Measurements from ENCODE around the gene SH3RF3.

SH3RF3 gene

DNA sequence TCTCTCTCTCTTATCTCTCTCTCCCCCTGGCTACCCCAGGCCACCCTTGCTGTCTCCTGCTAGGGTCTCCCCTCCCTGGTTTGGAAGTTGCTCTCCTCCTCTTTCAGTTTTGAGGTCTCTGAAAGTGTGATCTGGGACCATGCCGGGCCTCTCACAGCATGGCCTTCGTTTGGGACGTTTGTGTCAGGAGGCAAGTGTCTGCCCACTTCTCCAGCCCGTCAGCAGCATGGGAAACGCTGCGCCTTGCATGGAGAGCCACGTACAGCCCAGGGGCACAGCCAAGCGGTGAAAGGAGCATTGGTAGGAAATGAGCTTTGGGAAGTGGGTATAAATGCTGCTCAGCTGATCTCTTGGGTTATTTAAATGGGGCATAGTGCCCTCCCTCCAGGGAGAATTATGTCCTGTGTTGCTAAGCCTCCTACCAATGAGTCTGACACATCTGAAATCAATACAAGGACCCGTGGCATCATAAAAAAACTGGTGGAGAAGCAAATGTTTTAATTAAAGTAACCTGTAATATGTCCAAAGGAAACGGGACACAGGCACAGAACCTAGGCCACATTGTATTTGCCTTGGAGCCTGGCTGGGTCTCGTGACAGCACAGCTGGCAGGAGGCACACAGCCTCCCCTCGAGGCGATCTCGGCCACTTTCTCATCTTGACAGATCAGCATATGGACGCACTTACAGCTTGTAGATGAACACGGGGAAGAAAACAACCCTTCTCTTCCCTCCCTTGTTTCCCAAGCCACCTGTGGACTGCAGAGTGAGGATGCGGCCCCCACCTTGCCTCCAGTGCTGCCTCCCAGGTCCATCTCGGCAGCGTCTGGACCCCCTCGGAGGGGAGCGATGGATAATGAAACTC is 72.7 kb downstream of the SH3RF3 start:
- TF ChIP-seq, protein P1, sequence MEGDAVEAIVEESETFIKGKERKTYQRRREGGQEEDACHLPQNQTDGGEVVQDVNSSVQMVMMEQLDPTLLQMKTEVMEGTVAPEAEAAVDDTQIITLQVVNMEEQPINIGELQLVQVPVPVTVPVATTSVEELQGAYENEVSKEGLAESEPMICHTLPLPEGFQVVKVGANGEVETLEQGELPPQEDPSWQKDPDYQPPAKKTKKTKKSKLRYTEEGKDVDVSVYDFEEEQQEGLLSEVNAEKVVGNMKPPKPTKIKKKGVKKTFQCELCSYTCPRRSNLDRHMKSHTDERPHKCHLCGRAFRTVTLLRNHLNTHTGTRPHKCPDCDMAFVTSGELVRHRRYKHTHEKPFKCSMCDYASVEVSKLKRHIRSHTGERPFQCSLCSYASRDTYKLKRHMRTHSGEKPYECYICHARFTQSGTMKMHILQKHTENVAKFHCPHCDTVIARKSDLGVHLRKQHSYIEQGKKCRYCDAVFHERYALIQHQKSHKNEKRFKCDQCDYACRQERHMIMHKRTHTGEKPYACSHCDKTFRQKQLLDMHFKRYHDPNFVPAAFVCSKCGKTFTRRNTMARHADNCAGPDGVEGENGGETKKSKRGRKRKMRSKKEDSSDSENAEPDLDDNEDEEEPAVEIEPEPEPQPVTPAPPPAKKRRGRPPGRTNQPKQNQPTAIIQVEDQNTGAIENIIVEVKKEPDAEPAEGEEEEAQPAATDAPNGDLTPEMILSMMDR (IDR thresholded peaks at IDR 0.05; ENCODE audit: borderline replicate concordance, insufficient read depth, low read depth, low read length): no peak
- no peak overlapping the region for H3K4me3 ChIP-seq (ENCODE audit: low read depth, low read length)

DNA sequence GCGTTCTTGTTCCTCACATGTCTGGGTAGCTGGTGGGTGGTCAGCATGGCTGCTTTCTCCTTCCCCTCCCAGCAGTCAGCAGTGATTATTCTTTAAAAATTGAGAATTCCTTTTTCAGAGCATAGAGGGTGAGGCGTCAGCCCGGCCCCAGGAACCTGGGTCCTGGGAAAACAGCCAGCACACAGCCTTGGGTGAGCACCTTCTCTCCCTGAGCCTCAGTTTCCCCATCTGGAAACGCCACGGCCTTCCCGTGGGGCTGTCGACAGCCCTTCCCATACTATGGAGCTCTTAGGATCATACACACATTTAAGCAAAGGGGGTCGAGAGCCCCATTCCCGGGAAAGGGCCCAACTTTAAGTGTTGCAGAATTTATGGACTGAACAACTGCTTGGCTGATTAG is 73.5 kb downstream of the SH3RF3 start:
- H3K4me3 ChIP-seq (ENCODE audit: low read depth, low read length): no peak overlapping the region
- TF ChIP-seq, protein P1 (IDR thresholded peaks at IDR 0.05; ENCODE audit: borderline replicate concordance, insufficient read depth, low read depth, low read length): no peak

DNA sequence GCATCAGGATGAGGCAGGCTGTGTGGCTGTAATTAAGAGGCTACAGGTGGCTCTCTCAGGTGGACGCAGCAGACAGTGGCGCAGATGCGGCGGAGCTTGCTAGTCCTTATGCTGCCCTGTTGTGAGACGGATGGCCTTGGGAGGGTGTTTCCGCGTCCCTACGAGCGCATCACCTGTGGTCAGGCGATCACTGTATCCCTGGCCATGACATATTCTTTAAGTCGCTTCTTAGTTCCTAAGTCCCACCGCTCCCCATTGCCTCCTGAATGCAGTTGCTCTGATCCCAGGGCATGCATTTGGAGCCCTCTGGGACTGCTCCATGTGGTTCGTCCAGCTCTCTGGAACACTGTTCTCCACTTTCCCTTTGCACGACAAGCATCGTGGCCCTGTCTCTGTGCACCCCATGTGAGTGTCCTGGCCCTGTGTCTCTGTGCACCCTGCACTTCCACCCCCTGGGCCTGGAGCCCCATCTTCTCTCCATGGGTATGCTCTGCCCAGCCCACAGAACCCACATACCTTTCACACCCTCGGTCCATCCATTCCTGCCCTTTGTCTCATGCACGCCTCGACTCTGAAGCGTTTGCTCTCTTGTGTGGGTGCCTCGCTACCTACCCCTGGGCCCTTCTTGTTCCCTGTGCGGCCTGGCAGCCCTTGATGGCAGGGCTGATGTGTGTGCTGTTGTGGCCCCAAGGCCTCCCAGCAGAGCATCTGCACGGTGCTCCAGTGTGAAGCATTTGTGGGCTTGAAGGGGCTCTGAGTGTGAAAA is 74.4 kb downstream of the SH3RF3 start:
- H3K4me3 ChIP-seq (ENCODE audit: low read depth, low read length): no peak overlapping the region
- TF ChIP-seq, protein P1 (IDR thresholded peaks at IDR 0.05; ENCODE audit: borderline replicate concordance, insufficient read depth, low read depth, low read length): no peak

DNA sequence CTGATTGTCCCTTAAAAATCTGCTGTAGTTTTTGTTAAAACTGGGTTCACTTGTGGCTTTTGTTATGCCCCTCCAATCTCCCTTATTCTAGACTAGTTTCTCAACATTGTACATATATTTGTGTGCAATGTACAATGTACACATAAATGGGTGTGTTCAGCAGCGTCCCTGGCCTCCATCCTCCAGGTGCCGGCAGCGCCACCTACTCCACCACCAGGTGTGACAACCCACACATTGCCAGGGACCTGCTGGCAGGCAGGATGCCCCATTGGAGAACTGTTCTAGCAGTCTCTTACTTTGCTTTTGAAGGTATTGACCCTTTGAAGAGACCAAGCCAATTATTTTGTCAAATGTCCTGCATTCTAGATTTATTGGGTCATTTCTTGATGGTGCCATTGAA is 75.4 kb downstream of the SH3RF3 start:
- TF ChIP-seq, protein P1 (IDR thresholded peaks at IDR 0.05; ENCODE audit: borderline replicate concordance, insufficient read depth, low read depth, low read length): no peak
- H3K4me3 ChIP-seq (ENCODE audit: low read depth, low read length): no peak overlapping the region

DNA sequence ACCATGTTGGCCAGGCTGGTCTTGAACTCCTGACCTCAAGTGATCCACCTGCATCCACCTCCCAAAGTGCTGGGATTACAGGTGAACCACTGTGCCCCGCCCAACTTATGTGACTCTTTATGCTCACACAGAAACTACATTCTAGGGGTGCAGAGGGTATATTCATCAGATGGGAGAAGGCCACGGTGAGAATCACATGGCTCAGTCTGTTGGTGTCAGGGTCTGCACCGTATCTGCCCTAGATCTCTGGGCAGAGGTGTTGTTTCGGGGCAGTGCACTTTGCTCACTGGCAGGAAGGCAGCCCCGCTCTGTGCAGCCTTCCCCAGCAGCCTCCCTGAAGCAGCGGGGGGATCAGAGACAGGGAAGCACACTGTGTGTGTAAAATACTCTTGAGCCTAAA is 76.4 kb downstream of the SH3RF3 start:
- TF ChIP-seq, protein P1 (IDR thresholded peaks at IDR 0.05; ENCODE audit: borderline replicate concordance, insufficient read depth, low read depth, low read length): no peak
- H3K4me3 ChIP-seq (ENCODE audit: low read depth, low read length): no peak overlapping the region

DNA sequence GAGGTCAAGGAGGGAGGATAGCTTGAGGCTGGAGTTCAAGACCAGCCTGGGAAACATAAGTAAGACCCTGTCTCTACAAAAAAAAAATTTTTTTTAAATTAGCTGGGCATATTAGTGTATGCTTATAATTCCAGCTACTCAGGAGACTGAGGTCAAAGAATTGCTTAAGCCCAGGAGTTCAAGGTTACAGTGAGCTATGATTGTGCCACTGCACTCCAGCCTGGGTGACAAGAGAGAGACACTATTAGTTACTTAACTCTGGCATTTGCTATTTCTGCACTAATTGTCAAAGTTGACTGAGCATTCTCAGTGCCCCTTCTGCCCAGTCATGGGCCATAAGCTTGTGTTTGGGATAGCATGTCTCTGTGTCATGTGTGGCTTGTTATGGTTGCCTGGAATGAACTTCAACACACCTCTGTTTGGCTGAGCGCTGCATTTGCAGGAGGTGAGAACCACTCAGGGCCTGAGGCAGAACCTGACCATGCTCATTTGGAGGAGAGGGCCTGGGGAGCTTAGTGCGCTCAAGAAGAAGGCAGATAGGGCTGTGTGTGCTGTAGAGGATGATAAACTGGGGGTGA is 77.7 kb downstream of the SH3RF3 start:
- H3K4me3 ChIP-seq (ENCODE audit: low read depth, low read length): no peak overlapping the region
- TF ChIP-seq, protein P1 (IDR thresholded peaks at IDR 0.05; ENCODE audit: borderline replicate concordance, insufficient read depth, low read depth, low read length): no peak
